ENCODE data around the gene VPS36.
"Not testable (repeated sequence)": the region's sequence is repeated elsewhere in the genome, so short reads cannot be mapped to it uniquely, and the experiment has no call there.

Gene VPS36, protein sequence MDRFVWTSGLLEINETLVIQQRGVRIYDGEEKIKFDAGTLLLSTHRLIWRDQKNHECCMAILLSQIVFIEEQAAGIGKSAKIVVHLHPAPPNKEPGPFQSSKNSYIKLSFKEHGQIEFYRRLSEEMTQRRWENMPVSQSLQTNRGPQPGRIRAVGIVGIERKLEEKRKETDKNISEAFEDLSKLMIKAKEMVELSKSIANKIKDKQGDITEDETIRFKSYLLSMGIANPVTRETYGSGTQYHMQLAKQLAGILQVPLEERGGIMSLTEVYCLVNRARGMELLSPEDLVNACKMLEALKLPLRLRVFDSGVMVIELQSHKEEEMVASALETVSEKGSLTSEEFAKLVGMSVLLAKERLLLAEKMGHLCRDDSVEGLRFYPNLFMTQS

DNA sequence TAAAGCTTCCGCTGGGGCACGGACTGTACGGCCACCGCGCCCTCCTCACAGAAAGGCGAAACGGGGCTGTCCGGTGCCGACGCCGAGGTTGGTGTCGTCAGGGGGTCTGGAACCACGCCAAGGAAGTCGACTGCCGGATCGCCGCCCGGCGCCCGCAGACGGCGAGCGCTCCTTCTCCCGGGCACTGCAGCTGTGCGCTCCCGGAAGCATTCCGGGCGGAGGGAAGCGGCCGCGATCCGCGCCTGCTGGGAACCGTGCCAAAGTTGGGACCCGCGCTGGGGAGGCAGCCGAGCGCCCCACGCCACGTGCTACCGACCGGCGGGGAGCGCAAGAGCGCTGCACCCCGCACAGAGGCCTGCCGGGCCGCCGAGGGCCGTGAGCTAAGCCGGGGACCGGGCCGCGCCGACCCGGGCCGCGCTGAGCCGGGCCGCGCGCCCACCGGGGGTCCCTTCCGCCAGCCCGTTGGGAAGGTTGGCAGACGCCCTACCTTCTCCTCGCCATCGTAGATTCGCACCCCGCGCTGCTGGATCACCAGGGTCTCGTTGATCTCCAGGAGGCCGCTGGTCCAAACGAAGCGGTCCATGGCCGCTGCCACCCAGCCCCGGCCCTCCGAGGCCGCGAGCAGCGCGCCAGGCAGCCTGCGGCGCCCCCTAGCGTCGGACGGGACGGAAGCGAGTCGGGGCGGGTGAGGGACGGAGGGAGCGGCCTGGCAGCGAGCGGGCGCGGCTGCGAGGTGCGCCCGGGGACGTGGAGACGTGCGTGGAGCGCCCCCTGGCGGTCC is at the start of gene VPS36:
Gene VPS36, minus strand, starts transcription at position 623 of the 781 bp plus-strand sequence. Its CDS starts 40 bp downstream, at position 583.
- TF ChIP-seq, protein P1, sequence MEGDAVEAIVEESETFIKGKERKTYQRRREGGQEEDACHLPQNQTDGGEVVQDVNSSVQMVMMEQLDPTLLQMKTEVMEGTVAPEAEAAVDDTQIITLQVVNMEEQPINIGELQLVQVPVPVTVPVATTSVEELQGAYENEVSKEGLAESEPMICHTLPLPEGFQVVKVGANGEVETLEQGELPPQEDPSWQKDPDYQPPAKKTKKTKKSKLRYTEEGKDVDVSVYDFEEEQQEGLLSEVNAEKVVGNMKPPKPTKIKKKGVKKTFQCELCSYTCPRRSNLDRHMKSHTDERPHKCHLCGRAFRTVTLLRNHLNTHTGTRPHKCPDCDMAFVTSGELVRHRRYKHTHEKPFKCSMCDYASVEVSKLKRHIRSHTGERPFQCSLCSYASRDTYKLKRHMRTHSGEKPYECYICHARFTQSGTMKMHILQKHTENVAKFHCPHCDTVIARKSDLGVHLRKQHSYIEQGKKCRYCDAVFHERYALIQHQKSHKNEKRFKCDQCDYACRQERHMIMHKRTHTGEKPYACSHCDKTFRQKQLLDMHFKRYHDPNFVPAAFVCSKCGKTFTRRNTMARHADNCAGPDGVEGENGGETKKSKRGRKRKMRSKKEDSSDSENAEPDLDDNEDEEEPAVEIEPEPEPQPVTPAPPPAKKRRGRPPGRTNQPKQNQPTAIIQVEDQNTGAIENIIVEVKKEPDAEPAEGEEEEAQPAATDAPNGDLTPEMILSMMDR (IDR thresholded peaks at IDR 0.05; ENCODE audit: low read depth, low read length) = peak; percentile 84
- H3K4me3 ChIP-seq (ENCODE audit: low read depth, low read length) = peak within 1 kb of the TSS; percentile 64

DNA sequence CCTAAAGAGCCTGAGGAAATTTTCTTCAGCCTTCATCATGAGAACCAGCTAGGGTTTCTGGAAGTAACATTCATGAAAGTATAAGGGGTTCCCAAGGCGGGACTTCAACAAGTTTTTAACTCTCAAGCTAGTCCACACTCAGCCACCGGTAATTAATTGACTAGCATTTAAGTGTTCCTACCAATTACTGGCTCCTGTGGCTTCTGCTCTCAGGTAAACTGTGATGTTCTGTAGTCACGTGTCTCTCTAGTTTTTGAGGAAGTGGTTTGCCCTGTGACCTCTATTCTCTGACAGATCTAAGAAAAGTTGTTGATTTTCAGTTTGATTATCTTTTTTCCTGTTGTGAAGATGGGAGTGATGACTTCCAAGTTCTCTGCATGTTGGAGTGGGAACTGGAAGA is 47.5 kb upstream of the VPS36 start:
- H3K4me3 ChIP-seq (ENCODE audit: low read depth, low read length) = not testable (repeated sequence)

DNA sequence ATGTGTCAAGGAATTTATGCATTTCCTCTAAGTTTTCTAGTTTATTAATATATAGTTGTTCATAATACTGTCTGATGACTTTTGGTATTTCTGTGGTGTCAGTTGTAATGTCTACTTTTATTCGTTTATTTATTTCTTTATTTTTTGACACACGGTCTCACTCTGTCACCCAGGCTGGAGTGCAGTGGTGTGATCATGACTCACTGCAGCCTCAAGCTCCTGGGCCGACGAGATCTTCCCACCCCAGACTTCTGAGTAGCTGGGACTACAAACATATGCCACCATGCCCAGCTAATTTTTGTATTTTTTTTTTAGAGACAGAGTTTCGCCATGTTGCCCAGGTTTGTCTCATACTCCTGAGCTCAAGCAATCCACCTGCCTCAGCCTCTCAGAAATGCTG is 43.8 kb upstream of the VPS36 start:
- H3K4me3 ChIP-seq (ENCODE audit: low read depth, low read length) = not testable (repeated sequence)

DNA sequence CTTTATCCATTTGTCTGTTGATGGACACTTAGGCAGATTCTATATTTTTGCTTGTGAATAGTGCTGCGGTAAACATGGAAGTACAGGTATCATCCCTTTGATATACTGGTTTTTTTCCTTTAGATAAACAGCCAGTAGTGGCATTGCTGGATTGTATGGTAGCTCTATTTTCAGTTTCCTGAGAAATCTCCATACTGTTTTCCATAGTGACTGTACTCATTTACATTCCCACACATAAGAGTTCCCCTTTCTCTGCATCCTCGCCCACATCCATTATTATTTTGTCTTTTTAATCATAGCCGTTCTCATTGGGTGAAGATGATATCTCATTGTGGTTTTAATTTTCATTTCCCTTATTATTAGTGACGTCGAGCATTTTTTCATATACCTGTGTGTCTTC is 40.6 kb upstream of the VPS36 start:
- H3K4me3 ChIP-seq (ENCODE audit: low read depth, low read length) = not testable (repeated sequence)

DNA sequence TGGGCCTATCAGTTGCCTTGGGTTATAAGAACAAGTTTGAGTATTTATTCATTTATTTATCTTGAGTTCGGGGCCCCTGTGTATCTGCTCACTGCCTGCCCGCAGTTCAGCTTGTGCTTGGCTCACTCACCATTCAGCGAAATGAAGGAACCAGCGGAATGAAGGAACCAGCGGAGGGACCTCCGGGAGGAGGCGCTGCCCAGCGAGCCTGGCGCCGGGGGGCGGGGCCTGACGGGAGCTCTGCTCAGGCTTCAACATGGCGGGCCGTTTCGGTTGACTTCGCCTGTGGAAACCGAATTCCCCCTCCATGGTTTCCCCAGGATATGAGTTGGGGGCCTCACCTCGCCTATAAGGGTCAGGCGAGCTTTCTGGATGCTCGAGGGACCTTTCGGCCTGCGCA is 38.3 kb upstream of the VPS36 start:
- H3K4me3 ChIP-seq (ENCODE audit: low read depth, low read length) = not testable (repeated sequence)

DNA sequence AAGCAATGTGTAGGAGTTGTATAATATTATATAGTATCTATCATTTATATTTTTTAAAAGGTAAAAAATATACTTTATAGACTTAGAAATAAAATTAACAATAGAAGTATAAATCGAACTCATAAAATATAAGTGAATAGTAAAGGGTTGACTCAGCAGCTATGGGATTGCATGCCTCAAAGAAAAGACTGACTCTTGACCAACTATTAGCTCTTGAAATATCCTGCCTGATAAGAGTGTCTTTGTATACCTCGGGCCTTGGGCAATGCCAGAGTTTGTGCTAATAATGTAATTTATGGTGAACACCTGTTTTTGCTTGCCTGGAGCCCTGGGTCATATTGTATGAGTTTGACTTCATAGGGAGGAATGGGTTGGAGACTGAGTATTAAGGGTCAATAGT is 36.6 kb upstream of the VPS36 start:
- H3K4me3 ChIP-seq (ENCODE audit: low read depth, low read length) = not testable (repeated sequence)

DNA sequence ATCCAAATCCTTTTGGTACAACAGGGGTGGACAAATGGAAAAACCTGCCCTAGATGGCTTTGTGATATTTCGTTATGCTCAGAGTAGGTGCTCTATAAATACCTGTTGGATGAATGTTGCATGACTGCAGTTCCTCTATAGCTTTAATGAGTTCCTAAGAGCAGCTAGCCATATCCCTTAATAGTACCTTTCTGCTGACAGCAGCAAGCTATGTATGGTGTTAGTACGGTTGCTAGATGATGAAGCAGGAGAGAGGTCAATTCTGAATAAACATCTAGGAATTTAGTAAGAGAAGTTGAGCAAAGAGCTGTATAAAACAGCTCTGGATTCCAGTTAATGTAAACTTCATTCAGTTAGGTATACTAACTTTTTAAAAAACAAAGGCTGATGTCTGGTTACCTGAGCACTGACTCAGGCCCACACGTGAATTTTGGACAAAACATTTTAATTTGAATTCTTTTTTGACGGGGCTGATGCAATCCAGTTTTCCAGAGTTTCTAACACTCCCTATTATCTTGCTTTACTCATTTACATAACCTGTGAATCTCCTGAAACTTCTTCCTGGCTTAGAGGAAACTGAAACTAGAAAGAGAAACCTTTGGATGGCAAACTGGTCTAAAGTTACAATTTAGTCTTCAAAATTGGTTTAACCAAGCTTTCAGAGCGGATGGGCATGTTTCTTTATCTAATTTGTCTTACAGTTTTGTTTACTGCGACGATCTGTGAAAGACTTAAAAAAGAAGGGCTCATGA is 30.4 kb upstream of the VPS36 start:
- H3K4me3 ChIP-seq (ENCODE audit: low read depth, low read length) = not testable (repeated sequence)

DNA sequence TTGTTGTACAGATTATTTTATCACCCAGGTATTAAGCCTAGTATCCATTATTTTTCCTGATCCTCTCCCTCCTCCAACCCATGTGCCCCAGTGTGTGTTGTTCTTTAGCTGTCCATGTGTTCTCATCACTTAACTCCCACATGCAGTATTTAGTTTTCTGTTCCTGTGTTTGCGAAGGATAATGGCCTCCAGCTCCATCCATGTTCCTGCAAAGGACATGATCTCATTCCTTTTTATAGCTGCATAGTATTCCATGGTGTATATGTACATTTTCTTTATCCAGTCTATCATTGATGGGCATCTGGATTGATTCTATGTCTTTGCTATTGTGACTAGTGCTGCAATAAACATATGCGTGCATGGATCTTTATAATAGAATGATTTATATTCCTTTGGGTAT is 18.1 kb upstream of the VPS36 start:
- H3K4me3 ChIP-seq (ENCODE audit: low read depth, low read length) = not testable (repeated sequence)

DNA sequence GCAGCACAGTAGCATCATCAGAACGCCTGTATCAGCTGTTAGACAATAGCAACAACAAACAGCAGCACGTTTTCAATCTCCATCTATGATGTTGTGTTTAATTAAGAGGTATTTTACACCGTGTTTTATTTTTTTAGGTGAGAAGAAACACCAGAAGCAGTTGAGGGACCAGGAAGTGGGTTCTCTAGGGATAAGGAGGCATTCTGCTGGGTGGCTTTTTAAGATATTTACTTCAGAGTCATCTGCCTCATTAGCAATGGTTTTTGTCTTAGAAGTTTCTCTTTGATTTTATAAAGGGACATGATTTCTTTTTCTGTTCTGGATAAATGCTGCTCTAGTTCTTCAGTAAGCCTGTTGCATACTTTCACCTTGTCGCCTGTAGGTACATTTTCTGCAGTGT is 13.1 kb upstream of the VPS36 start:
- TF ChIP-seq, protein P1 (IDR thresholded peaks at IDR 0.05; ENCODE audit: low read depth, low read length) = no peak
- no peak overlapping the region for H3K4me3 ChIP-seq (ENCODE audit: low read depth, low read length)

DNA sequence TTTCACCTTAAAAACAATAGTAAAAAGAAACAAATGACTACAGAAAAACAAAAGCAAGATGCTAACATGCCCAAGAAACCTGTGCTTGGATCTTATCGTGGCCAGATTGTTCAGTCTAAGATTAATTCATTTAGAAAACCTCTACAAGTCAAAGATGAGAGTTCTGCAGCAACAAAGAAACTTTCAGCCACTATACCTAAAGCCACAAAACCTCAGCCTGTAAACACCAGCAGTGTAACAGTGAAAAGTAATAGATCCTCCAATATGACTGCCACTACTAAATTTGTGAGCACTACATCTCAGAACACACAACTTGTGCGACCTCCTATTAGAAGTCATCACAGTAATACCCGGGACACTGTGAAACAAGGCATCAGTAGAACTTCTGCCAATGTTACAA is 10.8 kb upstream of the VPS36 start:
- H3K4me3 ChIP-seq (ENCODE audit: low read depth, low read length) = no peak overlapping the region
- TF ChIP-seq, protein P1 (IDR thresholded peaks at IDR 0.05; ENCODE audit: low read depth, low read length) = no peak

DNA sequence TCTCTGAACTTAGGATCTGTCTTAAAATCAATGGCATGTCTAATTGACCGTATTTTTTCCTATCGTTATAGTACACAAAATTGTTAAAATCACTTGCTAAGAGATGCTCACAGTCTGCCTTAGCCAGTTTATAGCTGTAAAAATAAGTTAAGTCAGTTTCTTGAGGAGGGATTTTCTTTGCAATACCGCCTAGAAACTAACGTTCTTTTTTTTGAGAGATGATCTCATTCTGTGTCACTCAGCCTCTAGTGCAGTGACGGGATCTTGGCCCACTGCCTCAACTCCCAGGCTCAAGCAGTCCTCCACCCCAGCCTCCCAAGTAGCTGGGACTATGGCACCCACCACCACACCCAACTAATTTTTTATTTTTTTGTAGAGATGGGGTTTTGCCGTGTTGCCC is 9.2 kb upstream of the VPS36 start:
- TF ChIP-seq, protein P1 (IDR thresholded peaks at IDR 0.05; ENCODE audit: low read depth, low read length) = no peak
- no peak overlapping the region for H3K4me3 ChIP-seq (ENCODE audit: low read depth, low read length)
